Aorta (tissue), 5 donors: Measurements from ENCODE around the gene TDRD7. TPM values are rescaled to one million over a fixed set of nuclear protein-coding genes. Genes with fewer than 3 reads are reported as not detected.

Experiments used
- ATAC-seq: fragments of 200-7000 bp; cut with Tn5 transposase; one replicate; pipeline ENCODE4 v1.9.1; 2022; ENCODE audit warnings: moderate library complexity; ENCODE audit not compliant: low FRiP score
- DNase-seq, 2 donors: peaks; one replicate each; pipeline ENCODE4 v3.0.0-alpha.2; 2020
- H3K27ac ChIP-seq, 2 donors: one replicate each; pipeline ENCODE4 v1.5.1; 2013; ENCODE audit warnings: low read length in 2 of 2, mild to moderate bottlenecking in 2 of 2, moderate library complexity in 2 of 2, control low read depth in 1 of 2, inconsistent platforms in 1 of 2, low read depth in 1 of 2
- H3K27me3 ChIP-seq, 2 donors: one replicate each; pipeline ENCODE4 v1.6.1; 2013; ENCODE audit warnings: control low read depth in 1 of 2, low read length in 1 of 2, mild to moderate bottlenecking in 1 of 2, moderate library complexity in 1 of 2; ENCODE audit not compliant: insufficient read depth in 2 of 2, control insufficient read depth in 1 of 2
- H3K36me3 ChIP-seq, 2 donors: one replicate each; pipeline ENCODE4 v1.6.1; 2013; ENCODE audit warnings: control low read depth in 1 of 2, low read length in 1 of 2, mild to moderate bottlenecking in 1 of 2; ENCODE audit not compliant: insufficient read depth in 2 of 2, control insufficient read depth in 1 of 2
- H3K4me1 ChIP-seq, 2 donors: one replicate each; pipeline ENCODE4 v1.6.1; 2013; ENCODE audit warnings: low read length in 2 of 2, control low read depth in 1 of 2, mild to moderate bottlenecking in 1 of 2, moderate library complexity in 1 of 2; ENCODE audit not compliant: insufficient read depth in 2 of 2, control insufficient read depth in 1 of 2
- H3K4me3 ChIP-seq, 2 donors: one replicate each; pipeline ENCODE4 v1.5.1; 2013; ENCODE audit warnings: low read length in 2 of 2, control low read depth in 1 of 2, mild to moderate bottlenecking in 1 of 2
- H3K9me3 ChIP-seq: one replicate; pipeline ENCODE4 v1.6.1; 2013; ENCODE audit warnings: mild to moderate bottlenecking, low read length; ENCODE audit not compliant: control insufficient read depth
- WGBS, 2 donors: extraction: QIAGEN DNeasy Blood & Tissue Kit; methylation state at CpG; one replicate each; pipeline ENCODE4 v1.1.7; 2013; 5-methylcytosine and 5-hydroxymethylcytosine counted together
- intact Hi-C, 2 donors: fragments of 100-400 bp; cut with DNase I; formaldehyde crosslinking; loops; one replicate each; pipeline versions ENCODE4 v1.14.2 to v1.15.0; 2022
- polyA plus RNA-seq, 2 donors: library from polyadenylated mRNA; stranded (reverse); fragments of 200-250 nt; gene quantifications; one replicate each; pipeline ENCODE4 v1.2.3, GENCODE V29; 2013
- total RNA-seq, 2 donors: library from RNA; stranded (reverse); fragmentation: NEBNext Ultra II Directional; extraction: Animal tissue kit (Norgen Biotek cat#: 25700); gene quantifications; one replicate each; pipeline ENCODE4 v1.2.1, GENCODE V29; 2021
- donor health status: healthy with polysubstance abuse.
- donor health status: Bipolar disorder and iron deficiency.
- donor health status: DM: no; HTN: no; CAD: no.
- donor health status: DM: no; HTN: no; CAD: no.
- donor health status: DM: yes; HTN: yes; CAD: no.

Gene TDRD7
- total and polyA plus RNA-seq, 4 donors, result 8.0 to 17.6 (median 13.5) TPM

- Histone ChIP-seq H3K9me3 (no peaks in the 10 kb centered on the region), H3K27ac (peak overlapping the region; percentile 49 to 75), H3K36me3 (peaks cover 2 to 3% of the 10 kb centered on the region in 2 donors), H3K27me3 (no peaks in the 10 kb centered on the region), H3K4me1 (peaks cover 0 to 2% of the 10 kb centered on the region in 2 donors), H3K4me3 (no peak overlapping the region)
- DNase-seq (no peak), ATAC-seq (no peak)
- 48 to 50% methylated on average over 2 of the region's 2 CpGs for WGBS, 2 donors
- intact Hi-C loops, result loop anchor here in 1 of 2 donors (5.0 kb wide), 1 partner anchor 127 kb away; no protein-coding TSS in a partner anchor
These were observed 58.2 kb downstream of the TDRD7 start for GRCh38 chr9:97470076-97470475.

GRCh38 chr9:97473717-97474116, 61.8 kb downstream of the TDRD7 start:
- Histone ChIP-seq H3K9me3 (no peaks in the 10 kb centered on the region), H3K36me3 (peaks cover 0 to 3% of the 10 kb centered on the region in 2 donors), H3K27ac (no peak overlapping the region), H3K4me1 (peaks cover 0 to 2% of the 10 kb centered on the region in 2 donors), H3K4me3 (no peak overlapping the region), H3K27me3 (no peaks in the 10 kb centered on the region)
- DNase-seq (no peak), ATAC-seq (no peak)
- WGBS, 2 donors, result 81 to 86% methylated on average over 3 of the region's 3 CpGs
- intact Hi-C loops, result loop anchor here in 1 of 2 donors (5.0 kb wide), 1 partner anchor 124 kb away; no protein-coding TSS in a partner anchor

GRCh38 chr9:97474372-97474925, 62.6 kb downstream of the TDRD7 start:
- intact Hi-C loops, result loop anchor here in 1 of 2 donors (5.0 kb wide), 1 partner anchor 123 kb away; no protein-coding TSS in a partner anchor
- no peak overlapping the region for H3K4me3 ChIP-seq
- H3K36me3 ChIP-seq, result peaks cover 0 to 3% of the 10 kb centered on the region in 2 donors
- H3K4me1 ChIP-seq, result peaks cover 0 to 3% of the 10 kb centered on the region in 2 donors
- 88 to 89% methylated on average over 5 of the region's 5 CpGs for WGBS, 2 donors
- no peaks in the 10 kb centered on the region for H3K27me3 ChIP-seq
- ATAC-seq (no peak), DNase-seq (no peak)
- H3K27ac ChIP-seq, result no peak overlapping the region
- H3K9me3 ChIP-seq, result no peaks in the 10 kb centered on the region

- H3K4me3 ChIP-seq, result no peak overlapping the region
- WGBS, 2 donors, result 92 to 95% methylated on average over 2 of the region's 2 CpGs
- H3K36me3 ChIP-seq, result peaks cover 0 to 3% of the 10 kb centered on the region in 2 donors
- DNase-seq, result no peak
- H3K27me3 ChIP-seq, result no peaks in the 10 kb centered on the region
- no peak overlapping the region for H3K27ac ChIP-seq
- ATAC-seq, result no peak
- H3K9me3 ChIP-seq, result no peaks in the 10 kb centered on the region
- intact Hi-C loops, result no loop called here
- peaks cover 1 to 3% of the 10 kb centered on the region in 2 donors for H3K4me1 ChIP-seq
These were observed 63.2 kb downstream of the TDRD7 start for GRCh38 chr9:97475059-97475458.

GRCh38 chr9:97478301-97478981, 66.5 kb downstream of the TDRD7 start:
- H3K36me3 ChIP-seq, result peaks cover 6% of the 10 kb centered on the region in 2 donors
- H3K4me1 ChIP-seq, result peaks cover 2 to 3% of the 10 kb centered on the region in 2 donors
- H3K27me3 ChIP-seq, result no peaks in the 10 kb centered on the region
- WGBS, 2 donors, result 72 to 76% methylated on average over 3 of the region's 3 CpGs
- no peaks in the 10 kb centered on the region for H3K9me3 ChIP-seq
- ATAC-seq (no peak), DNase-seq (no peak)
- no peak overlapping the region for H3K27ac ChIP-seq
- intact Hi-C loops, result no loop called here
- H3K4me3 ChIP-seq, result no peak overlapping the region

DNA sequence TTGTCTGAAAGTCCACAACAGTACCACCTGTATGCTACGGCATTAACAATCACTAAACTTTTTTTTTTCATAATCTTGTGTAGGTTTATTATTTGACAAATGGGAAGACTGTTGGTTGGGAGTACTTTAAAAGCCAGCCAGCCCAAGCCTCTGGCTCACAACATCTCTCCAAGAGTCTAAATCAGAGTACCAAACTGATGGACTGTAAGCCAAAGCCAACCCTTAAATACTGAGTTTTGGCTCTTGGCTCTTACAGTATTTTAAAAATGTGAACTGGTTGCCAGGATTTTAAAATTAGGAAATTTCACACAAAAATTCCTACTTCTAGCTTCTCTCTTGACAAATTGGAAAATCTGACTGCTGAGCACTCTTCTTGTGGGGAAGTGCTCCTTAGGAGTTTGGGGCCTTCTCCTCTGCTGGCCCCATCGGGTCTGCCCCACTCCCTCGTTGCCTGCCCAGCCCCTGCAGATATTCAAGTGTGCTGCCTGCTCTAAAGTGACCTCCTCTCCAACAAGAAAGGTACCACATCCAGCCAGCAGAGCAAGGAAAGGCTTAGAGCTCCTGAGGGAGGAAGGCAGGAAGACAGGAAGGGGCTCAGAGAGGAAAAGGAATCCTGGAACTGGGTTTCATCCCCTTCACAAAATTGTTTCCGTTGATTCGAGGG, 67.7 kb downstream of the TDRD7 start:
- intact Hi-C loops, result no loop called here
- Histone ChIP-seq H3K36me3 (peaks cover 3 to 6% of the 10 kb centered on the region in 2 donors), H3K4me1 (peaks cover 2 to 3% of the 10 kb centered on the region in 2 donors), H3K27me3 (no peaks in the 10 kb centered on the region), H3K9me3 (no peaks in the 10 kb centered on the region), H3K27ac (peak overlapping the region in 1 of 2 donors; percentile 96), H3K4me3 (no peak overlapping the region)
- 23 to 30% methylated on average over 5 of the region's 5 CpGs for WGBS, 2 donors
- DNase-seq (no peak), ATAC-seq (peak; percentile 62)

- H3K27me3 ChIP-seq, result no peaks in the 10 kb centered on the region
- no peak for DNase-seq
- peaks cover 3 to 6% of the 10 kb centered on the region in 2 donors for H3K36me3 ChIP-seq
- no peaks in the 10 kb centered on the region for H3K9me3 ChIP-seq
- peak overlapping the region; percentile 24 to 96 for H3K27ac ChIP-seq
- no peak for ATAC-seq
- peaks cover 2 to 3% of the 10 kb centered on the region in 2 donors for H3K4me1 ChIP-seq
- 50 to 53% methylated on average over 1 of the region's 1 CpG for WGBS, 2 donors
- H3K4me3 ChIP-seq, result no peak overlapping the region
- intact Hi-C loops, result no loop called here
These were observed 68.3 kb downstream of the TDRD7 start for GRCh38 chr9:97480174-97480573.

DNA sequence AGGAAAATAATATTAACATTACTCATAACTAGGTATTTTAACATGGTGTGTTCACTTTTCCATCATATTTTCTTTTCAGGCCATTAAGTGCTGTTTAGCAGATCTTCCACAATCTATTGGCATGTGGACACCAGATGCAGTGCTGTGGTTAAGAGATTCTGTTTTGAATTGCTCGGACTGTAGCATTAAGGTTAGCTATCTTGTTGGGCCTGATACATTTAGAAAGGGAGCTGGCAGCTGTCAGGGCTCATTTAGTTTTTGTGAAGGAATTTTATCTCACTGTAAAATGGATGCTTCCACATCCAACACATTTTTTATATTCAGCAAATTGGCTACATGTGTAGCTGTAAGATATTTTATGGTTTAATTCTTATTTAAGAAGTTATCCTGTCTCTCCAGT, 68.9 kb downstream of the TDRD7 start:
- H3K27me3 ChIP-seq, result no peaks in the 10 kb centered on the region
- H3K36me3 ChIP-seq, result peaks cover 3 to 6% of the 10 kb centered on the region in 2 donors
- no peak overlapping the region for H3K4me3 ChIP-seq
- intact Hi-C loops, result no loop called here
- ATAC-seq (no peak), DNase-seq (no peak)
- no peaks in the 10 kb centered on the region for H3K9me3 ChIP-seq
- 95 to 96% methylated on average over 1 of the region's 1 CpG for WGBS, 2 donors
- H3K27ac ChIP-seq, result no peak overlapping the region
- H3K4me1 ChIP-seq, result peaks cover 2 to 3% of the 10 kb centered on the region in 2 donors
